22Rv1 (cell line): ENCODE results near the gene ZNF30.

Experiments
- ZFX ChIP-seq: fragments of 450-650 bp; IDR thresholded peaks from 2 replicates; pipeline ENCODE4 v1.6.1; 2017; ENCODE audit warnings: antibody characterized with exemption, borderline replicate concordance
- TF ChIP-seq, protein P1 (sequence below): fragments of 450-650 bp; IDR thresholded peaks from 2 replicates; pipeline ENCODE4 v1.5.1; 2017; ENCODE audit warnings: mild to moderate bottlenecking

DNA sequence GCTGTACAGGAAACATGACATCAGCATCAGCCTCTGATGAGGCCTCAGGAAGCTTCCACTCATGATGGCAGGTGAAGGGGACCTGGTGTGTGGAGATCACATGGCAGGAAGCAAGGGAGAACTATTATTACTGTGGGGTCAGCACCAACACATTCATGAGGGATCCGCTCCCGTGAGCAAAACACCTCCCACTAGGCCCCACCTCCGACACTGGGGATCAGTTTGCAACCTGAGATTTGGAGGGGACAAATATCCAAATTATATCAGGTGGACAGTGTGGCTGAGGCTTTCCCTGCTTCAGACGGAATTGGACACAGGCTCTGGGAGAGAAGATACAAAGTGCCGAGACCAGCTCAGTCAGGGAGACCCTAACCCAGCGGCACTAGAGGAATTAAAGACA, 43.0 kb downstream of the ZNF30 start:
- TF ChIP-seq, protein P1, sequence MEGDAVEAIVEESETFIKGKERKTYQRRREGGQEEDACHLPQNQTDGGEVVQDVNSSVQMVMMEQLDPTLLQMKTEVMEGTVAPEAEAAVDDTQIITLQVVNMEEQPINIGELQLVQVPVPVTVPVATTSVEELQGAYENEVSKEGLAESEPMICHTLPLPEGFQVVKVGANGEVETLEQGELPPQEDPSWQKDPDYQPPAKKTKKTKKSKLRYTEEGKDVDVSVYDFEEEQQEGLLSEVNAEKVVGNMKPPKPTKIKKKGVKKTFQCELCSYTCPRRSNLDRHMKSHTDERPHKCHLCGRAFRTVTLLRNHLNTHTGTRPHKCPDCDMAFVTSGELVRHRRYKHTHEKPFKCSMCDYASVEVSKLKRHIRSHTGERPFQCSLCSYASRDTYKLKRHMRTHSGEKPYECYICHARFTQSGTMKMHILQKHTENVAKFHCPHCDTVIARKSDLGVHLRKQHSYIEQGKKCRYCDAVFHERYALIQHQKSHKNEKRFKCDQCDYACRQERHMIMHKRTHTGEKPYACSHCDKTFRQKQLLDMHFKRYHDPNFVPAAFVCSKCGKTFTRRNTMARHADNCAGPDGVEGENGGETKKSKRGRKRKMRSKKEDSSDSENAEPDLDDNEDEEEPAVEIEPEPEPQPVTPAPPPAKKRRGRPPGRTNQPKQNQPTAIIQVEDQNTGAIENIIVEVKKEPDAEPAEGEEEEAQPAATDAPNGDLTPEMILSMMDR, result no peak
- no peak for TF ChIP-seq ZFX
